NOMO-1 treated with dmso at 0.1 percent for 144 hours (cell line): ENCODE results near the gene CEACAM3.

Source experiments
- DNase-seq: peaks from one replicate; lab custom pipeline; 2025; ENCODE audit not compliant: unreplicated experiment; lab: John Stamatoyannopoulos, UW

Gene CEACAM3

GRCh38 chr19:41843371-41843770 lies 47.0 kb downstream of the CEACAM3 start:
- no peak for DNase-seq

GRCh38 chr19:41844601-41845000 lies 48.2 kb downstream of the CEACAM3 start, which contains the start of gene LYPD4:
LYPD4 (minus strand) TSS chr19:41844683; CDS start chr19:41839285, 5,398 bp downstream.
- no peak for DNase-seq

- DNase-seq, result no peak
Observed at GRCh38 chr19:41845001-41845050, 48.4 kb downstream of the CEACAM3 start, which contains the start of gene DMRTC2. DMRTC2 (plus strand) TSS chr19:41845042; CDS start chr19:41847429, 2,387 bp downstream.

GRCh38 chr19:41845051-41845590 lies 48.7 kb downstream of the CEACAM3 start:
- no peak for DNase-seq

GRCh38 chr19:41847351-41848105 lies 51.1 kb downstream of the CEACAM3 start:
- no peak for DNase-seq

GRCh38 chr19:41848666-41849065 lies 52.3 kb downstream of the CEACAM3 start:
- no peak for DNase-seq

- DNase-seq, result no peak
Observed at GRCh38 chr19:41849067-41849466, 52.7 kb downstream of the CEACAM3 start.

GRCh38 chr19:41850381-41850780 lies 54.0 kb downstream of the CEACAM3 start:
- DNase-seq, result no peak

- DNase-seq, result no peak
Observed at GRCh38 chr19:41851456-41851855, 55.1 kb downstream of the CEACAM3 start.

- no peak for DNase-seq
Observed at GRCh38 chr19:41853344-41853743, 57.0 kb downstream of the CEACAM3 start.

- peak; percentile 24 for DNase-seq
Observed at GRCh38 chr19:41853768-41854167, 57.4 kb downstream of the CEACAM3 start.

- DNase-seq, result no peak
Observed at GRCh38 chr19:41859213-41859617, 62.8 kb downstream of the CEACAM3 start.

GRCh38 chr19:41859618-41860418 lies 63.4 kb downstream of the CEACAM3 start, which contains the start of gene RPS19:
RPS19 (plus strand) TSS chr19:41860255; CDS start chr19:41860775, 520 bp downstream.
- peak; percentile 98 for DNase-seq

GRCh38 chr19:41860419-41861115 lies 64.2 kb downstream of the CEACAM3 start:
- DNase-seq, result no peak
